Measurements from ENCODE around the gene CAPN5. TPM values are rescaled to one million over a fixed set of nuclear protein-coding genes. Genes with fewer than 3 reads are reported as not detected.

The CAPN5 gene
- total and polyA plus RNA-seq, 2 of the 13 experiments (the other 11 are each of a cell fraction or from before 2014, with no cell fraction given), result 0.27 to 1.2 TPM

GRCh38 chr11:77130763-77131513 is 64.2 kb downstream of the CAPN5 start (continued):
- TF ChIP-seq ZBED4 (CRISPR knock-in tag; IDR thresholded peaks at IDR 0.05; ENCODE audit: borderline replicate concordance) (peak; percentile 73; the same call in 1 of the 2 replicates), TCF7L2 (IDR thresholded peaks at IDR 0.05; ENCODE audit: low read depth, low read length) (no peak), NFE2 (CRISPR knock-in tag; IDR thresholded peaks at IDR 0.05) (no peak), PCBP1 (IDR thresholded peaks at IDR 0.05; ENCODE audit: borderline replicate concordance, low read depth, low read length) (no peak), SP2 (CRISPR knock-in tag; IDR thresholded peaks at IDR 0.05) (no peak), ZNF224 (CRISPR knock-in tag; IDR thresholded peaks at IDR 0.05) (no peak), IKZF5 (CRISPR knock-in tag; IDR thresholded peaks at IDR 0.05) (peak; percentile 76; the same call in 1 of the 2 replicates), IRX3 (CRISPR knock-in tag; IDR thresholded peaks at IDR 0.05; ENCODE audit: borderline replicate concordance, low read depth) (no peak), SUZ12 (IDR thresholded peaks at IDR 0.05; ENCODE audit: low read depth, low read length) (no peak), ZSCAN21 (CRISPR knock-in tag; IDR thresholded peaks at IDR 0.05; ENCODE audit: borderline replicate concordance) (peak; percentile 60), ZNF83 (CRISPR knock-in tag; IDR thresholded peaks at IDR 0.05; ENCODE audit: borderline replicate concordance) (no peak), HMGXB4 (CRISPR knock-in tag; IDR thresholded peaks at IDR 0.05; ENCODE audit: borderline replicate concordance in 1 of 2, low read depth in 1 of 2) (no peak), SETDB1 (CRISPR knock-in tag; IDR thresholded peaks at IDR 0.05; ENCODE audit: borderline replicate concordance) (no peak), GLI4 (CRISPR knock-in tag; IDR thresholded peaks at IDR 0.05; ENCODE audit: borderline replicate concordance) (no peak), ESRRA (CRISPR knock-in tag; IDR thresholded peaks at IDR 0.05; ENCODE audit: low read depth) (0 out of 2 replicates have a peak, but pooled peaks have one; percentile 37), ZBTB21 (CRISPR knock-in tag; IDR thresholded peaks at IDR 0.05) (no peak), ZNF367 (CRISPR knock-in tag; IDR thresholded peaks at IDR 0.05; ENCODE audit: borderline replicate concordance) (no peak), ZHX1 (CRISPR knock-in tag; IDR thresholded peaks at IDR 0.05; ENCODE audit: low read depth) (peak; percentile 76; the same call in 1 of the 2 replicates), ZNF547 (CRISPR knock-in tag; IDR thresholded peaks at IDR 0.05) (no peak)

Measured in HepG2 (cell line).